Measurements from ENCODE around the gene DEPP1.

GRCh38 chr10:44950326-44951225 lies 28.0 kb downstream of the DEPP1 start:
- no peak for TF ChIP-seq CTCF (IDR thresholded peaks at IDR 0.05)
- TF ChIP-seq POLR2A (IDR thresholded peaks at IDR 0.05) = no peak

Measured in lower leg skin (tissue), 3 donors.